ENCODE measurements around the gene CRCP. TPM values are rescaled to one million over a fixed set of nuclear protein-coding genes. Genes with fewer than 3 reads are reported as not detected.
"Not testable (repeated sequence)": the region's sequence is repeated elsewhere in the genome, so short reads cannot be mapped to it uniquely, and the experiment has no call there.

Gene CRCP
- total RNA-seq, 2 donors from 2014 or later: 17.4 to 19.1 TPM

DNA sequence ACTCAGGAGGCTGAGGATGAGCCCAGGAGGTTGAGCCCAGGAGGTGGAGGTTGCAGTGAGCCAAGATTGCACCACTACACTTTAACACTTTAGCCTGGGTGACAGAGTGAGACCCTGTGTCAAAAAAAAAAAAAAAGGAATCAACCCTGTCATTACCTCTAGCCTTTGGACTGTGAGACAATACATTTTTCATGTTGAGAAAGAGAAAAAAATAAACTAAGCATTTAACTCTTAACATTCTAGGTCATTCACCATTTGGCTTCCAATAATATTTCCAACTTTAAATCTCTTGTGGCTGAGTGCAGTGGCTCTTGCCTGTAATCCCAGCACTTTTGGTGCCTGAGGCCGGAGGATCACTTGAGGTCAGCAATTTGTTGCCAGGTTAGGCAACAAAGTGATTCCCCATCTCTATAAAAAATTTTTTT, 48.6 kb downstream of the CRCP start:
- no peak for DNase-seq
- no peak for ATAC-seq

GRCh38 chr7:66164356-66164755, 49.7 kb downstream of the CRCP start:
- no peak overlapping the region for H3K27ac ChIP-seq
- H3K36me3 ChIP-seq (replicated peaks in 1 of 2; ENCODE audit: insufficient read depth in 1 of 2, low read depth in 2 of 2): no peaks in the 10 kb centered on the region
- WGBS, 2 donors: 82 to 89% methylated on average over 7 of the region's 7 CpGs
- H3K9me3 ChIP-seq: no peaks in the 10 kb centered on the region
- TF ChIP-seq POLR2A (IDR thresholded peaks at IDR 0.05) (no peak), CTCF (IDR thresholded peaks at IDR 0.05) (no peak)
- ATAC-seq (no peak), DNase-seq (no peak)
- intact Hi-C loops (cut with DNase I): no loop called here
- no peak overlapping the region for H3K4me3 ChIP-seq
- no peaks in the 10 kb centered on the region for H3K4me1 ChIP-seq
- no peaks in the 10 kb centered on the region for H3K27me3 ChIP-seq

More for the DNA sequence above, 48.6 kb downstream of the CRCP start:
- intact Hi-C loops (cut with DNase I): no loop called here
- TF ChIP-seq CTCF (IDR thresholded peaks at IDR 0.05): no peak
- no peak overlapping the region for H3K27ac ChIP-seq
- no peaks in the 10 kb centered on the region for H3K9me3 ChIP-seq
- H3K4me3 ChIP-seq: no peak overlapping the region
- H3K36me3 ChIP-seq (replicated peaks in 1 of 2; ENCODE audit: insufficient read depth in 1 of 2, low read depth in 2 of 2): no peaks in the 10 kb centered on the region
- H3K4me1 ChIP-seq: no peaks in the 10 kb centered on the region
- H3K27me3 ChIP-seq: no peaks in the 10 kb centered on the region
- WGBS, 2 donors: 90 to 100% methylated on average over 1 of the region's 1 CpG

DNA sequence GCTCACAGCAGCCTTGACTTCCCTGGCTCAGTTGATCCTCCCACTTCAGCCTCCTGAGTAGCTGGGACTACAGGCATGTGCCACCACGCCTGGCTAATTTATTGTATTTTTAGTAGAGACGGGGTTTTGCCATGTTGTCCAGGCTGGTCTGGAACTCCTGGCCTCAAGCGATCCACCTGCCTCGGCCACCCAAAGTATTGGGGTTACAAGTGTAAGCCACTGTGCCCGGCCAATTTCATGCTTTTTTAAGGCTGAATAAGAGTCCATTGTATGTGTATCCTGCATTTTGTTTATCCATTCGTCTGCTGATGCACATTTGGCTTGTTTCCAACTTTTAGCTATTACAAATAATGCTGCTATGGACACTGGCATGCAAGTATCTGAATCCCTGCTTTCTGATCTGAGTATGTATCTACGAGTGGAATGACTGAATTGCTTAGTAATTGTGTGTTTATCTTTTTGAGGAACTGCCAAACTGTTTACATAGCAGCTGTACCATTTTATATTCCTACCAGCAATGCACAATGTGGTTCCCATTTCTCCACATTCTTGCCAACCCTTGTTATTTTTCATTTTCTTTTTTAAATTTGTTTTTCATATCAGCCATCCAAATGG, 53.2 kb downstream of the CRCP start:
- Histone ChIP-seq H3K4me3 (no peak overlapping the region), H3K4me1 (no peaks in the 10 kb centered on the region), H3K36me3 (replicated peaks in 1 of 2; ENCODE audit: insufficient read depth in 1 of 2, low read depth in 2 of 2) (no peaks in the 10 kb centered on the region), H3K9me3 (no peaks in the 10 kb centered on the region), H3K27me3 (no peaks in the 10 kb centered on the region), H3K27ac (no peak overlapping the region)
- 63 to 67% methylated on average over 7 of the region's 7 CpGs for WGBS, 2 donors
- DNase-seq: no peak
- ATAC-seq: no peak
- TF ChIP-seq CTCF (IDR thresholded peaks at IDR 0.05): no peak
- TF ChIP-seq POLR2A (IDR thresholded peaks at IDR 0.05): no peak
- intact Hi-C loops (cut with DNase I): no loop called here

- Histone ChIP-seq H3K36me3 (replicated peaks in 1 of 2; ENCODE audit: insufficient read depth in 1 of 2, low read depth in 2 of 2) (no peaks in the 10 kb centered on the region), H3K27me3 (no peaks in the 10 kb centered on the region), H3K4me3 (no peak overlapping the region), H3K9me3 (no peaks in the 10 kb centered on the region), H3K4me1 (no peaks in the 10 kb centered on the region), H3K27ac (no peak overlapping the region)
- intact Hi-C loops (cut with DNase I): no loop called here
- TF ChIP-seq POLR2A (IDR thresholded peaks at IDR 0.05): no peak
- ATAC-seq: no peak
- DNase-seq: no peak
- 89 to 93% methylated on average over 2 of the region's 2 CpGs for WGBS, 2 donors
Observed at GRCh38 chr7:66169616-66170015, 55.0 kb downstream of the CRCP start.

- DNase-seq (peak in 3 of 4 donors; percentile 18 to 29 (median 22)), ATAC-seq (peak; percentile 15)
- no peak overlapping the region for H3K27ac ChIP-seq
- H3K27me3 ChIP-seq: no peaks in the 10 kb centered on the region
- no peaks in the 10 kb centered on the region for H3K9me3 ChIP-seq
- TF ChIP-seq POLR2A (IDR thresholded peaks at IDR 0.05): no peak
- TF ChIP-seq CTCF (IDR thresholded peaks at IDR 0.05): no peak
- no peaks in the 10 kb centered on the region for H3K4me1 ChIP-seq
- H3K36me3 ChIP-seq (replicated peaks in 1 of 2; ENCODE audit: insufficient read depth in 1 of 2, low read depth in 2 of 2): no peaks in the 10 kb centered on the region
- 61 to 79% methylated on average over 15 to 16 of the region's 16 CpGs for WGBS, 2 donors
- intact Hi-C loops (cut with DNase I): no loop called here
- no peak overlapping the region for H3K4me3 ChIP-seq
Observed at GRCh38 chr7:66170309-66171231, 55.9 kb downstream of the CRCP start.

DNA sequence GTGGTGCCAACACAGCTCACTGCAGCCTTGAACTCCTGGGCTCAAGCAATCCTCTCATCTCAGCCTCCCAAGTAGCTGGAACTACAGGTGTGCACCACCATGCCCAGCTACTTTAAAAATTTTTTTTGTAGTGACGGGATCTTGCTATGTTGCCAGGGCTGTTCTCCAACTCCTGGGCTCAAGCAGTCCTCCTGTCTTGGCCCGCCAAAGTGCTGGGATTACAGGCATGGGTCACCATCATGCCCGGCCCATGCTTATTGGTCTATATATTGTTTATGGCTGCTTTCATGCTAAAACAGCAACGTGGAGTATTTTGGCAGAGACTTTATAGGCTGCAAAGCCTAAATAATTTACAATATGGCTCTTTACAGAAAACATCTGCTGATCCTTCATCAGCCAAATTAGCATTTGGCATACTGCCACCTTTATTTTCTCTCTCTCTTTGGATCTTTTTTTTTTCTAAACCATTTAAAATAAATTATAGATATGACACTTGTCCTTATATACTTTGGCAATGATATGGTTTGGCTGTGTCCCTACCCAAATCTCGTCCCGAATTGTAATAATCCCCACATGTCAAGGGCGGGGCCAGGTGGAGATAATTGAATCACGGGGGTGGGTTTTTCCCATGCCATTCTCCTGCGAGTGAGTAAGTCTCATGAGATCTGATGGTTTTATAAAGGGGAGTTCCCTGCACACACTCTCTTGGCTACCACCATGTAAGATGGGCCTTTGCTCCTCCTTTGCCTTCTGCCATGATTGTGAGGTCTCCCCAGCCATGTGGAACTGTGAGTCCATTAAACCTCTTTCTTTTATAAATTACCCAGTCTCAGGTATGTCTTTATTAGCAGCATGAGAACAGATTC, 58.1 kb downstream of the CRCP start:
- H3K27ac ChIP-seq; H3K4me3 ChIP-seq; H3K9me3 ChIP-seq; DNase-seq; H3K36me3 ChIP-seq (replicated peaks in 1 of 2; ENCODE audit: insufficient read depth in 1 of 2, low read depth in 2 of 2); H3K4me1 ChIP-seq; ATAC-seq; intact Hi-C loops (cut with DNase I); H3K27me3 ChIP-seq: not testable (repeated sequence)
- WGBS, 2 donors: 78 to 81% methylated on average over 9 of the region's 9 CpGs

Measured in body of pancreas (tissue), 4 donors.